Body of pancreas (tissue), 4 donors: Measurements from ENCODE around the gene LCN15.

ENCODE experiments used
- CTCF ChIP-seq, 7 experiments: fragments of 450-650 bp in 4 of 7; fragments of 200-600 bp in 3 of 7; sonication (generic) in 3 of 7; IDR thresholded peaks; one replicate each; pipeline ENCODE4 v1.5.1; 2016 to 2019; ENCODE audit warnings: antibody characterized with exemption in 7 of 7
- POLR2A ChIP-seq, 3 donors: fragments of 450-650 bp; IDR thresholded peaks; one replicate each; pipeline ENCODE4 v1.6.1; 2016; ENCODE audit warnings: antibody characterized with exemption in 3 of 3, mild to moderate bottlenecking in 2 of 3

GRCh38 chr9:136786451-136786850 lies 22.1 kb upstream of the LCN15 start:
- TF ChIP-seq POLR2A (IDR thresholded peaks at IDR 0.05) (no peak), CTCF (IDR thresholded peaks at IDR 0.05) (no peak)
